Measurements from ENCODE around the gene ZNF436. TPM values are rescaled to one million over a fixed set of nuclear protein-coding genes. Genes with fewer than 3 reads are reported as not detected.
A peak's percentile ranks its signal among the peaks of the same experiment; 100 is the strongest.

ZNF436 gene
- total and polyA plus RNA-seq, 2 of the 13 experiments (the other 11 are each of a cell fraction or from before 2014, with no cell fraction given) = 4.3 to 9.9 TPM

DNA sequence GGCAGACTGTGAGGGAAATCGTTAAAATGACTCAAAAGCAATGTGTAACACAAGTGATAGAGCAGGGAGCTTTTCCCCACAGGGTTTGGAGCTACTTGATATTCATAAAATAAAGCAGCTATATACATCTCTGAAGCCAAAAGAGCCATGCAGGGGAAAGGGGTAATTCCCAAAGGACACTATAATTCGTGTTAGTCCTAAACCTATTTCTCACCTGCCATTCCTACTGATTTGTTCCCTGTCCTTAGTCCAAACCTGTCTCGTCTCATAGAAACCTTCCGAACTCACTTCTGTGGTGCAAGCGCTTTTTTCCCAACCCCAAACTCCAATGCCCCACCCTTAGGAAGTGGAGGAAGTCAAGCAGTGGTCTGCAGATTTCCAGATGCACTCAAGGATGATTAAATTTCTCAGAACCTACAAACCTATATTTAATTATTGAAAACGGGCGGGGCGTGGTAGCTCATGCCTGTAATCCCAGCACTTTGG, 24.6 kb downstream of the ZNF436 start (continued):
- TF ChIP-seq, protein P1, sequence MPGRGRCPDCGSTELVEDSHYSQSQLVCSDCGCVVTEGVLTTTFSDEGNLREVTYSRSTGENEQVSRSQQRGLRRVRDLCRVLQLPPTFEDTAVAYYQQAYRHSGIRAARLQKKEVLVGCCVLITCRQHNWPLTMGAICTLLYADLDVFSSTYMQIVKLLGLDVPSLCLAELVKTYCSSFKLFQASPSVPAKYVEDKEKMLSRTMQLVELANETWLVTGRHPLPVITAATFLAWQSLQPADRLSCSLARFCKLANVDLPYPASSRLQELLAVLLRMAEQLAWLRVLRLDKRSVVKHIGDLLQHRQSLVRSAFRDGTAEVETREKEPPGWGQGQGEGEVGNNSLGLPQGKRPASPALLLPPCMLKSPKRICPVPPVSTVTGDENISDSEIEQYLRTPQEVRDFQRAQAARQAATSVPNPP (CRISPR knock-in tag; IDR thresholded peaks at IDR 0.05) = no peak
- no peak for TF ChIP-seq RFX5 (IDR thresholded peaks at IDR 0.05; ENCODE audit: low read depth, low read length)
- TF ChIP-seq TRAFD1 (CRISPR knock-in tag; IDR thresholded peaks at IDR 0.05; ENCODE audit: borderline replicate concordance) = 0 out of 2 replicates have a peak, but pooled peaks have one; percentile 9
- 0 out of 2 replicates have a peak, but pooled peaks have one; percentile 2 for TF ChIP-seq ZNF12 (CRISPR knock-in tag; IDR thresholded peaks at IDR 0.05)
- TF ChIP-seq CEBPB (IDR thresholded peaks at IDR 0.05; ENCODE audit: borderline replicate concordance, low read depth, low read length) = no peak
- TF ChIP-seq KAT2B (IDR thresholded peaks at IDR 0.05; ENCODE audit: borderline replicate concordance, low read depth, low read length) = no peak
- TF ChIP-seq ZNF317 (CRISPR knock-in tag; IDR thresholded peaks at IDR 0.05) = no peak
- TF ChIP-seq ZKSCAN5 (CRISPR knock-in tag; IDR thresholded peaks at IDR 0.05) = no peak

Data from HepG2 (cell line).